SK-N-SH treated with all-trans-retinoic acid at 6 μM for 48 hours (cell line): ENCODE results near the gene PLXNA4.

Experiments
- ATAC-seq: fragments of 200-7000 bp; cut with Tn5 transposase; 3 replicates; pipeline ENCODE4 v1.9.1; 2020; ENCODE audit warnings: mild to moderate bottlenecking, moderate library complexity
- ARNTL ChIP-seq: fragments of 450-650 bp; formaldehyde crosslinking; IDR thresholded peaks from 2 replicates; pipeline ENCODE4 v1.5.0; 2020; ENCODE audit warnings: low read depth, mild to moderate bottlenecking, moderate library complexity, borderline replicate concordance
- BACH2 ChIP-seq: fragments of 250-450 bp; sonication (Bioruptor Pico); IDR thresholded peaks from 2 replicates; pipeline ENCODE4 v1.9.0; 2021; ENCODE audit warnings: mild to moderate bottlenecking, borderline replicate concordance
- CSDC2 ChIP-seq: fragments of 250-450 bp; sonication (Bioruptor Pico); IDR thresholded peaks from 2 replicates; pipeline ENCODE4 v1.5.0; 2020; ENCODE audit warnings: mild to moderate bottlenecking, moderate library complexity
- ESRRG ChIP-seq: fragments of 250-450 bp; sonication (Bioruptor Pico); IDR thresholded peaks from 2 replicates; pipeline ENCODE4 v1.6.1; 2021; ENCODE audit warnings: mild to moderate bottlenecking
- GLIS3 ChIP-seq: fragments of 250-450 bp; sonication (Bioruptor Pico); IDR thresholded peaks from 2 replicates; pipeline ENCODE4 v1.5.0; 2020; ENCODE audit warnings: mild to moderate bottlenecking, moderate library complexity
- ISL1 ChIP-seq: fragments of 250-450 bp; sonication (Bioruptor Pico); IDR thresholded peaks from 2 replicates; pipeline ENCODE4 v2.1.2; 2022; ENCODE audit warnings: mild to moderate bottlenecking, moderate library complexity
- OSR1 ChIP-seq: fragments of 250-450 bp; sonication (Bioruptor Pico); IDR thresholded peaks from 2 replicates; pipeline ENCODE4 v1.8.0; 2022; ENCODE audit warnings: moderate library complexity, mild to moderate bottlenecking, inconsistent platforms
- PPARA ChIP-seq: fragments of 250-450 bp; sonication (Bioruptor Pico); IDR thresholded peaks from 2 replicates; pipeline ENCODE4 v1.5.0; 2020; ENCODE audit warnings: mild to moderate bottlenecking, borderline replicate concordance
- RARB ChIP-seq: fragments of 250-450 bp; sonication (Bioruptor Pico); IDR thresholded peaks from 2 replicates; pipeline ENCODE4 v1.8.0; 2021; ENCODE audit warnings: mild to moderate bottlenecking, moderate library complexity
- SNAI2 ChIP-seq: fragments of 250-450 bp; sonication (Bioruptor Pico); IDR thresholded peaks from 2 replicates; pipeline ENCODE4 v1.5.0; 2020; ENCODE audit warnings: mild to moderate bottlenecking, moderate library complexity
- TCF4 ChIP-seq: fragments of 250-450 bp; sonication (Bioruptor Pico); IDR thresholded peaks from 2 replicates; pipeline ENCODE4 v1.8.0; 2021; ENCODE audit warnings: mild to moderate bottlenecking, moderate library complexity, borderline replicate concordance
- TOX ChIP-seq: fragments of 250-450 bp; sonication (Bioruptor Pico); IDR thresholded peaks from 2 replicates; pipeline ENCODE4 v1.8.0; 2021; ENCODE audit warnings: mild to moderate bottlenecking, moderate library complexity, borderline replicate concordance
- ZC3H10 ChIP-seq: fragments of 250-450 bp; sonication (Bioruptor Pico); IDR thresholded peaks from 2 replicates; pipeline ENCODE4 v1.5.1; 2021; ENCODE audit warnings: mild to moderate bottlenecking, moderate library complexity
- ZFP30 ChIP-seq: fragments of 450-650 bp; formaldehyde crosslinking; IDR thresholded peaks from 2 replicates; pipeline ENCODE4 v1.5.0; 2022; ENCODE audit warnings: mild to moderate bottlenecking, moderate library complexity
- ZNF565 ChIP-seq: fragments of 450-650 bp; formaldehyde crosslinking; conservative IDR thresholded peaks from 2 replicates; pipeline ENCODE4 v1.5.0; 2020; ENCODE audit warnings: low read depth, mild to moderate bottlenecking, moderate library complexity
- ZNF70 ChIP-seq: fragments of 450-650 bp; formaldehyde crosslinking; IDR thresholded peaks from 2 replicates; pipeline ENCODE4 v1.5.0; 2020; ENCODE audit warnings: mild to moderate bottlenecking, moderate library complexity
- ZNF8 ChIP-seq: fragments of 450-650 bp; formaldehyde crosslinking; IDR thresholded peaks from 2 replicates; pipeline ENCODE4 v1.5.0; 2020; ENCODE audit warnings: mild to moderate bottlenecking, moderate library complexity
- TF ChIP-seq, protein P1 (sequence below): fragments of 250-450 bp; sonication (Bioruptor Pico); IDR thresholded peaks from 2 replicates; pipeline ENCODE4 v1.8.0; 2021; ENCODE audit warnings: low read depth, mild to moderate bottlenecking, moderate library complexity, borderline replicate concordance
- TF ChIP-seq, protein P2 (sequence below): fragments of 250-450 bp; sonication (Bioruptor Pico); IDR thresholded peaks from 2 replicates; pipeline ENCODE4 v1.5.1; 2020; ENCODE audit warnings: low read depth, mild to moderate bottlenecking, moderate library complexity
- TF ChIP-seq, protein P3 (sequence below): fragments of 250-450 bp; sonication (Bioruptor Pico); IDR thresholded peaks from 2 replicates; pipeline ENCODE4 v1.8.0; 2020; ENCODE audit warnings: mild to moderate bottlenecking, moderate library complexity, borderline replicate concordance
- TF ChIP-seq, protein P4 (sequence below): fragments of 250-450 bp; sonication (Bioruptor Pico); IDR thresholded peaks from 2 replicates; pipeline ENCODE4 v1.5.1; 2021; ENCODE audit warnings: mild to moderate bottlenecking, moderate library complexity

The PLXNA4 gene

DNA sequence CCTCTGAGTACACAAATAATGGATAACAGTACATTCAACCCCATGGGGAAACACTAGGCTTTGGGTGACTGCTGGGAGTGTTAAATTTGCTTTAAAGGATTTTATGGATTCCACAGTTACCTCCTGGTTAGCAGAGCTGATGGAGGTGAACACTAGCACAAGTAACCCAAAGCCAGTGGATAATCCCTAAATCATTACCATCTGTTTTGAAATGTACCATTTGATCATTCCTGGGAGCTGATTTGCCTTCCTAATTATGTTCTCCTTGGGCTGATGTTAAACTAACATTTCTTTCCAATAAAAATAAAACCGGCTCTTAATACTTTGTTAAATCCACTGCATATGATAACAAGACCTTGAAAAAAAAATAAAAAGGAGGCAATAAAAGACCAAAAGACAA, 493.9 kb downstream of the PLXNA4 start:
- ATAC-seq = no peak
- TF ChIP-seq ISL1 (no peak), CSDC2 (CRISPR knock-in tag) (no peak), TCF4 (CRISPR knock-in tag) (no peak), BACH2 (CRISPR knock-in tag) (no peak), GLIS3 (CRISPR knock-in tag) (no peak), ZFP30 (CRISPR knock-in tag) (no peak), PPARA (CRISPR knock-in tag) (no peak), OSR1 (no peak), ARNTL (no peak), ESRRG (CRISPR knock-in tag) (no peak), ZC3H10 (CRISPR knock-in tag) (no peak), RARB (CRISPR knock-in tag) (no peak), ZNF565 (no peak)
- TF ChIP-seq, protein P1, sequence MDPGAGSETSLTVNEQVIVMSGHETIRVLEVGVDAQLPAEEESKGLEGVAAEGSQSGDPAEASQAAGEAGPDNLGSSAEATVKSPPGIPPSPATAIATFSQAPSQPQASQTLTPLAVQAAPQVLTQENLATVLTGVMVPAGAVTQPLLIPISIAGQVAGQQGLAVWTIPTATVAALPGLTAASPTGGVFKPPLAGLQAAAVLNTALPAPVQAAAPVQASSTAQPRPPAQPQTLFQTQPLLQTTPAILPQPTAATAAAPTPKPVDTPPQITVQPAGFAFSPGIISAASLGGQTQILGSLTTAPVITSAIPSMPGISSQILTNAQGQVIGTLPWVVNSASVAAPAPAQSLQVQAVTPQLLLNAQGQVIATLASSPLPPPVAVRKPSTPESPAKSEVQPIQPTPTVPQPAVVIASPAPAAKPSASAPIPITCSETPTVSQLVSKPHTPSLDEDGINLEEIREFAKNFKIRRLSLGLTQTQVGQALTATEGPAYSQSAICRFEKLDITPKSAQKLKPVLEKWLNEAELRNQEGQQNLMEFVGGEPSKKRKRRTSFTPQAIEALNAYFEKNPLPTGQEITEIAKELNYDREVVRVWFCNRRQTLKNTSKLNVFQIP (CRISPR knock-in tag) = no peak
- TF ChIP-seq, protein P2, sequence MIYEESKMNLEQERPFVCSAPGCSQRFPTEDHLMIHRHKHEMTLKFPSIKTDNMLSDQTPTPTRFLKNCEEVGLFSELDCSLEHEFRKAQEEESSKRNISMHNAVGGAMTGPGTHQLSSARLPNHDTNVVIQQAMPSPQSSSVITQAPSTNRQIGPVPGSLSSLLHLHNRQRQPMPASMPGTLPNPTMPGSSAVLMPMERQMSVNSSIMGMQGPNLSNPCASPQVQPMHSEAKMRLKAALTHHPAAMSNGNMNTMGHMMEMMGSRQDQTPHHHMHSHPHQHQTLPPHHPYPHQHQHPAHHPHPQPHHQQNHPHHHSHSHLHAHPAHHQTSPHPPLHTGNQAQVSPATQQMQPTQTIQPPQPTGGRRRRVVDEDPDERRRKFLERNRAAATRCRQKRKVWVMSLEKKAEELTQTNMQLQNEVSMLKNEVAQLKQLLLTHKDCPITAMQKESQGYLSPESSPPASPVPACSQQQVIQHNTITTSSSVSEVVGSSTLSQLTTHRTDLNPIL (CRISPR knock-in tag) = no peak
- TF ChIP-seq, protein P3, sequence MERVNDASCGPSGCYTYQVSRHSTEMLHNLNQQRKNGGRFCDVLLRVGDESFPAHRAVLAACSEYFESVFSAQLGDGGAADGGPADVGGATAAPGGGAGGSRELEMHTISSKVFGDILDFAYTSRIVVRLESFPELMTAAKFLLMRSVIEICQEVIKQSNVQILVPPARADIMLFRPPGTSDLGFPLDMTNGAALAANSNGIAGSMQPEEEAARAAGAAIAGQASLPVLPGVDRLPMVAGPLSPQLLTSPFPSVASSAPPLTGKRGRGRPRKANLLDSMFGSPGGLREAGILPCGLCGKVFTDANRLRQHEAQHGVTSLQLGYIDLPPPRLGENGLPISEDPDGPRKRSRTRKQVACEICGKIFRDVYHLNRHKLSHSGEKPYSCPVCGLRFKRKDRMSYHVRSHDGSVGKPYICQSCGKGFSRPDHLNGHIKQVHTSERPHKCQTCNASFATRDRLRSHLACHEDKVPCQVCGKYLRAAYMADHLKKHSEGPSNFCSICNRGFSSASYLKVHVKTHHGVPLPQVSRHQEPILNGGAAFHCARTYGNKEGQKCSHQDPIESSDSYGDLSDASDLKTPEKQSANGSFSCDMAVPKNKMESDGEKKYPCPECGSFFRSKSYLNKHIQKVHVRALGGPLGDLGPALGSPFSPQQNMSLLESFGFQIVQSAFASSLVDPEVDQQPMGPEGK (CRISPR knock-in tag) = no peak

DNA sequence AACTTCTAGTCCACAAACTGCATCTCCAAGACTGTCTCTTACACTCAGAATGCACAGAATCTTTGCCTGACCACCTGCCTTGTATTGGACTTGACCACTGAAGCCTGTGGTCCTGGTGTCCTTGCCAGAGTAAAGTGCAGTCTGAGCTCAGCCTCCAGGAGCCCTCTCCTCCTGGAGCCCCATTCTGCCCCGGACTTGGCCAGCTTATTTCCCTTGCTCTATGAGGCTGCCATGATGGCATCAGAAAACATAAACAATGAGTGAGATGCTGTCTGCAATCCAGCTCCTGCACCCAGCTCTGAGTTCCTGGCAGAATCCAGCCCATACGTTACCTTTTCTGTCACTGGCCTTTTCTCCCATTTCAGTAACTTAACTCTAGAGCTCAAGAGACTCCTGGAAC, 494.6 kb downstream of the PLXNA4 start:
- TF ChIP-seq ZNF70 (CRISPR knock-in tag) (no peak), RARB (CRISPR knock-in tag) (no peak), GLIS3 (CRISPR knock-in tag) (no peak), PPARA (CRISPR knock-in tag) (no peak), SNAI2 (CRISPR knock-in tag) (no peak), ZNF565 (no peak), ISL1 (no peak), TCF4 (CRISPR knock-in tag) (no peak), ZNF8 (CRISPR knock-in tag) (no peak)
- TF ChIP-seq, protein P4, sequence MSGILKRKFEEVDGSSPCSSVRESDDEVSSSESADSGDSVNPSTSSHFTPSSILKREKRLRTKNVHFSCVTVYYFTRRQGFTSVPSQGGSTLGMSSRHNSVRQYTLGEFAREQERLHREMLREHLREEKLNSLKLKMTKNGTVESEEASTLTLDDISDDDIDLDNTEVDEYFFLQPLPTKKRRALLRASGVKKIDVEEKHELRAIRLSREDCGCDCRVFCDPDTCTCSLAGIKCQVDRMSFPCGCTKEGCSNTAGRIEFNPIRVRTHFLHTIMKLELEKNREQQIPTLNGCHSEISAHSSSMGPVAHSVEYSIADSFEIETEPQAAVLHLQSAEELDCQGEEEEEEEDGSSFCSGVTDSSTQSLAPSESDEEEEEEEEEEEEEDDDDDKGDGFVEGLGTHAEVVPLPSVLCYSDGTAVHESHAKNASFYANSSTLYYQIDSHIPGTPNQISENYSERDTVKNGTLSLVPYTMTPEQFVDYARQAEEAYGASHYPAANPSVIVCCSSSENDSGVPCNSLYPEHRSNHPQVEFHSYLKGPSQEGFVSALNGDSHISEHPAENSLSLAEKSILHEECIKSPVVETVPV (CRISPR knock-in tag) = no peak
- TF ChIP-seq, protein P3 (CRISPR knock-in tag) = no peak
- no peak for ATAC-seq

DNA sequence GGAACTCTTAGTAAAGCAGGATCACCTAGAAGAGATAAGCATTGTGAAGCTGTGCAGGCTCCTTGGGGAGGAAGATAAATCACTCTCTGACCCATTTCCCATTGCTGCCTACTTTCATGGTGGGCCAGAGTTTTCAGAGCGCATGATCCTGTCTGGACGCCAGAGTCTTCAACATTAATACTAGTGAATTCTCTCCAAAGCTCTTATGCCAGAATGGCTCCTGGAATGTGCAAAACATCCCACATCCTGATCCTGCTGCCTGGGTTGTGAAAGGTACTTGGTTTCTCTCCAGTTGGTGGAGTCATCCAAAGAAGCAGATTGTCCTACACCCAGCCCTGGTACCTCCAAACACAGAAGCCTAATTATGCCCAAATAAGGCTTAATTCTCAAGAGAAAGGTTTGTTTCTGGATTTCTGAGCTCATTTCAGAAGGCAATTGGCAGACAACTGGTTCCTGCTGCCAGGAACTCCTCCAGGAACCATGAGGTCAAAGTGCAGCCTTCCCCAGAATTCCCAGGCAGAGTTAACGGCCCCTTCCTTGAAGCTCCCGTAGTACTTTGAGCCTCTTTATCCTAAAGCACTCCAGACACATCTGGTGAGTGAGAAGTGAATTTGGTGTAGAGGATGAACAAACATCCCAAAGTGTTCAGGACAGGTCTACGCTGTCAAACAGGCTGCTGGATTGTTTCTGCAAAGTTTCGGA, 495.2 kb downstream of the PLXNA4 start:
- no peak for TF ChIP-seq ZNF565
- no peak for TF ChIP-seq SNAI2 (CRISPR knock-in tag)
- TF ChIP-seq, protein P4 (CRISPR knock-in tag) = no peak
- no peak for TF ChIP-seq ZFP30 (CRISPR knock-in tag)
- no peak for TF ChIP-seq RARB (CRISPR knock-in tag)
- no peak for TF ChIP-seq TOX (CRISPR knock-in tag)
- no peak; the same call in 2 of the 3 replicates for ATAC-seq
